Activated naive CD4-positive, alpha-beta T cell treated with anti-CD3 and anti-CD28 coated beads, Interleukin-2, amount 50 U/mL, for 24 hours (primary cell): ENCODE measurements around the gene DTNBP1.

ENCODE experiments used
- H3K27ac Mint-ChIP-seq: one replicate; pipeline ENCODE4 v1.8.0; 2021; ENCODE audit warnings: mild to moderate bottlenecking, mixed read lengths
- H3K27me3 Mint-ChIP-seq: one replicate; pipeline ENCODE4 v1.8.0; 2021; ENCODE audit warnings: mixed read lengths
- H3K36me3 Mint-ChIP-seq: one replicate; pipeline ENCODE4 v1.8.0; 2021; ENCODE audit warnings: mixed read lengths
- H3K4me1 Mint-ChIP-seq: one replicate; pipeline ENCODE4 v1.8.0; 2021; ENCODE audit warnings: mixed read lengths
- H3K4me3 Mint-ChIP-seq: one replicate; pipeline ENCODE4 v1.8.0; 2021; ENCODE audit warnings: mild to moderate bottlenecking, mixed read lengths
- H3K9me3 Mint-ChIP-seq: one replicate; pipeline ENCODE4 v1.8.0; 2021; ENCODE audit warnings: mixed read lengths

Gene DTNBP1

DNA sequence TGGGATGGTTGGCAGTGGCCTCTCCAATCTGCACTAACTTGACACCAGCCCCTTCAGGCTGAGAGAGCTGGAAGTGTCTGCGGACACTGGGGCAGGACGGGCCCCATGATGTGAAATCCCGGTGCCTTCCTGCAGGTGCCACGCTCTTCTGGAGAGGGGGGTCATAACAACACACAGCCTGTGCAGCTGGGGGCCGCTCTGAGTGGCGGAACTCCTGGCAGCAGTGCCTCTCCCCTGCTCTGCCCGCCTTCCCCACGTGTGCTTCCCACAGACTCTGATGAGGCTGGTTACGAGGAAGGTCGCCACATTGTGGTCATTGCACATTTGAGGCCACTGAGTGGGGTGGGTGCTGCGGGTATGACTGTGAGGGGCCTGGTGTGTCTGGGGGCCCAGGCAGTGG, 145.2 kb downstream of the DTNBP1 start:
- Mint-ChIP-seq H3K36me3 (peaks cover 17% of the 10 kb centered on the region), H3K4me1 (peaks cover 5% of the 10 kb centered on the region), H3K4me3 (no peak overlapping the region), H3K27me3 (no peaks in the 10 kb centered on the region), H3K27ac (no peak overlapping the region), H3K9me3 (no peaks in the 10 kb centered on the region)

DNA sequence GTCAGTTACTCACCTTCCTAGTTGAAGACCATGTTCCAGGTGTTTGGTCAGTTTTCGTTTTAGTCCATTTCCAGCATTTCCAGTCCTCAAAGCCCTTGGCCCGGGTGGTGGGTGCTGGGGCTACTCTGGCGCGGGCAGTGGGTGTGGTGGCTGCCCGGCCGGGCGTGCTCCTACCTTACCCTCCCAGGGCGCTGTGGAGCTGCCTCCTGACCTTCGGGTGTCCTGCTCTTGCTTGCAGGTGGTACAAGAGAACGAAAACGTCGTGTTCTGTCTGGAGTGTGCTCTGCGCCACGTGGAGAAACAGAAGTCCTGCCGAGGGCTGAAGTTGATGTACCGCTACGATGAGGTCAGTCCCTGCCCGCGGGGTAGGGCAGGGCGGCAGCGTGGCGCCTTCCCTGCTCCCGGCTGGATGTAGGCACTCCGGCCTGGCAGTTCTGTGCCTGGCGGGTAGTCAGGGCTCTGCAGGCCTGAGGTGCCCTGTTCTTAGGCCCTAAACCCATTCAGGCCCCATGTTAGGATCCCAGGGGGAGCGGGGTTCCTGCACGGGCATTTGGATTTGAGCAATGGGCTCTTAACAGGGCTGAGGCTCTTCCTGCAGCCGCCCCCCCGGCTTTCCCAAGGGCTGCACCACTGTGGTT, 145.8 kb downstream of the DTNBP1 start:
- no peaks in the 10 kb centered on the region for H3K27me3 Mint-ChIP-seq
- no peaks in the 10 kb centered on the region for H3K9me3 Mint-ChIP-seq
- H3K27ac Mint-ChIP-seq: no peak overlapping the region
- H3K4me3 Mint-ChIP-seq: no peak overlapping the region
- H3K4me1 Mint-ChIP-seq: peaks cover 5% of the 10 kb centered on the region
- H3K36me3 Mint-ChIP-seq: peaks cover 18% of the 10 kb centered on the region

DNA sequence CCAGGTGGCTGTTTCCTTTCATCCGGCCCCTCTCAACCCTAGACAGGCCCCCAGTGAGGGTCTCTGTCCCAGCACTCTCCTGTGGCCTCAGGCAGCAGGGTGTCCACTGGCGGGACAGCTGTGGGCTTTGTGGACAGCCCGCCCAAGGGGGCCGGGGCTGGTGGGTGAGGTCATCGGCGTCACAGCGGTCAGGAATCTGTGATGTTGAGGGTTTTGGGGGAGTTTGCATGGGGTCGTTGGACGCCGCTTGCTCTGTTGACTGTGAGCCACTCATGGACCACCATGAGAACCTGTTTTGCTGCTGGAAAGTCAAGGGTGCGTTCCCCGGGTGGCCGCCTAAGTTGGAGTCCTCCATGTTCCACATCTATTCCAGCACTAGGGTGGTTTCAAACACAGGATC, 146.4 kb downstream of the DTNBP1 start:
- Mint-ChIP-seq H3K27ac (no peak overlapping the region), H3K4me1 (peaks cover 5% of the 10 kb centered on the region), H3K36me3 (peaks cover 20% of the 10 kb centered on the region), H3K9me3 (no peaks in the 10 kb centered on the region), H3K4me3 (no peak overlapping the region), H3K27me3 (no peaks in the 10 kb centered on the region)

DNA sequence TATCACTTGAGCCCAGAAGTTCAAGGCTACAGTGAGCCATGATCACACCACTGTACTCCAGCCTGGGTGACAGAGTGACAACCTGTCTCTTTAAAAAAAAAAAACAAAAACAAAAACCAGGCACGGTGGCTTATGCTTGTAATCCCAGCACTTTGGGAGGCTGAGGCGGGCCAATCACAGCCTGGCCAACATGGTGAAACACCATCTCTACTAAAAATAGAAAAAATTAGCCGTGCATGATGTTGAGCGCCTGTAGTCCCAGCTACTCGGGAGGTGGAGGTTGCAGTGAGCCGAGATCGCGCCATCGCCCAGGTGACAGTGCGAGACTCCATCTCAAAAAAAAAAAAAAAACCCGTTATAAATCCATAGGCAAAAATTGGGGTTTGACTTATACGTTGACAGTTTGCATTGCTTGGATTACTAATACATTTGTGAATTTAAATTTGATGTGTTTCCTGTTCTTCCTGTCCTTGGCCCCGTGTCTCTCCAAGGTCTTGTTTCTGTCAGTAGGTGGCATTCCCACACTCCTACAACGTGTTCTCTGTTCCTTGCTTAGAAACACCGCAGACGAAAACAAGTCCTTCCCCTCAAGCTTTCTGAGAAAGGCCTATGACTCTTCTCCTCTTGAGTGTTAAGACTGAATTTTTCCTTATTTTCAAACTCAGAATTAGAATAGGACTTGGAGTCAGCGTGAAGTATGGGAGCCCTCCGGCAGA, 147.0 kb downstream of the DTNBP1 start:
- Mint-ChIP-seq H3K36me3 (peaks cover 18% of the 10 kb centered on the region), H3K9me3 (no peaks in the 10 kb centered on the region), H3K4me1 (peaks cover 5% of the 10 kb centered on the region), H3K27ac (no peak overlapping the region), H3K4me3 (no peak overlapping the region), H3K27me3 (no peaks in the 10 kb centered on the region)

DNA sequence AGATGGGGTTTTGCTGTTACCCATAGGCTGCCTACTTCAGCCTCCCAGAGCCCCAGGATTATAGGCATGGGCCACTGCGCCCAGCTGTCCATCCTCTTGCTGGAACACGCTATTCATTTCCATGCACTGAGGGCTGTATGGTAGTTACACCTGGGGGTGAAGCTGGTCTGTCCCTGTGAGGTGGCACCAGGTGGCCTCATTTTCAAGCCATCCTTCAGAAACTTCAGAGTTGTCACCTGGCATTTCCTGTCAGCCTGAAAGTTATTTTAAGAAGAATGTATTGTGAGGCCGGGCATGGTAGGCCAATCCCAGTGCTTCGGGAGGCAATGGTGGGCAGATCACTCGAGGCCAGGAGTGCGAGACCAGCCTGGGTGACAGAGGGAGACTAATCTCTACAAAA, 147.6 kb downstream of the DTNBP1 start:
- H3K27ac Mint-ChIP-seq: peak overlapping the region; percentile 46
- H3K4me3 Mint-ChIP-seq: no peak overlapping the region
- peaks cover 15% of the 10 kb centered on the region for H3K36me3 Mint-ChIP-seq
- H3K9me3 Mint-ChIP-seq: no peaks in the 10 kb centered on the region
- H3K27me3 Mint-ChIP-seq: no peaks in the 10 kb centered on the region
- H3K4me1 Mint-ChIP-seq: peaks cover 5% of the 10 kb centered on the region

DNA sequence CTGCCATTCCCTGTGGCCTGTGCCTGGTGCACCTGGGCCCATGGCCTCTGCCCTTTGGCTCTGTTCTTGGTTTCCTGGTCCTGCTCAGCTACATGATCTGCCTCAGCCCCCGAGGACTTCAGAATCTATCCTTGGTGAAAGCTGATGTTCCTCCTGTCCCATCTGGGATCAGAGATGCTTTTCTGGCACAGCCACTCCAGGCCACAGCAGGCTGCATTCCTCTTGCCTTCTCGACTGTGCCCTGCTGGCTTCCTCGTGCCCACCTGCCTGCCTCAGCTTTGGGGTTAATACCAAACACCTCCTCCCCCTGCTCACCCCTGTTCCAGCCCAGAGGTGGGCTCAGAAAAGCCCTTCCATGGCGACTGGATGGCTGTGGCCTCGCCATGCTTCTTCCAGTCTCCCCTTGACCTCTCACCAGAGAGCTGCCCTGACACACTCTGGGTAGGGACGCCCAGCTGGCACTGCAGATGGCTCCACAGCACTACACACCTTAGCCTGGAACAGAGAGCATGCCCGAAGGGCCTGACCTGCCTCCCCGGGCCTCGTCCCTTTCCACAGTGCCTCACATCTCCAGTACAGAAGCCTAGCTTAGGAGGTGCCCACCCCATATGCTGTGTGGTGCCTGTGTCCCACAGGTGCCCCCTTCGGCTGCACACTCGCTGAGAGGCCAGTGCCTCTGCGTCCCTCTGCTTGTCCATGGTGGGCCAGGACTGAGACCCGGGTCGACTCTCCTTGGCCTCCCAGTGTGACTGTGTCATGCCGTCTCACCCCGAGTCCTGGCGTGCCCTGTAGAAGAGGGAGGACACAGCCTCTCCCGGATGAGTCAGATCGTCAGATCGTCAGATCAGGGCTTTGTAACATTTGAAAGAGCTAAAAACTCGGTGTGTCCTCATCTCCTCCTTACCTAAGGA, 148.8 kb downstream of the DTNBP1 start:
- Mint-ChIP-seq H3K27me3 (no peaks in the 10 kb centered on the region), H3K9me3 (no peaks in the 10 kb centered on the region), H3K4me3 (no peak overlapping the region), H3K4me1 (peaks cover 5% of the 10 kb centered on the region), H3K36me3 (peaks cover 12% of the 10 kb centered on the region), H3K27ac (peak overlapping the region; percentile 77)

DNA sequence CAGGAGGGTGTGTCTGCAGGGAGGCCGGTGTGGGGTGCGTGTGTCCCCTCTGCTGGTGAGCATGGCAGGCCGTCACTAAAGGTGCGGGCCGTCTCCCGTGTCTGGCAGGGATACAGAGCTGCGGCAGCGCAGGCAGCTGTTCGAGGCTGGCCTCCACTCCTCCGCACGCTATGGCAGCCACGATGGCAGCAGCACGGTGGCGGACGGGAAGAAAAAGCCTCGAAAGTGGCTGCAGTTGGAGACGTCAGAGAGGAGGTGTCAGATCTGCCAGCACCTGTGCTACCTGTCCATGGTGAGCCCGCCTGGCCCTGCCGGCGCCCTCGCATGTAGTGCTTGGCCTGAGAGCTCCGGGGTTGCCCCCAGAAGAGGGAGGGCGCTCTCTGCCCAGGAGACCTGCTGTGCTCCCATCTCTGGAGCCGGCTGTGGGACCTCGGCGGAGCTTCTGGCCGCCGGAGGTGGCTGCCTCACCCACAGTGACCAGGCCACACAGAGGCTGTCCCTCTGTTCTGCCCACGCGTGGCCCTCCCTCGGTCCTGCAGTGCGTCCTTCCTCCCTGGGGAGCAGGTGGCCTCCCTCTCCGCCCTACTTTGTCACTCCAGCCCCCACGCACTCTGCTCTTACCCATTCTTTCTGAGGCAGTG, 149.6 kb downstream of the DTNBP1 start:
- no peaks in the 10 kb centered on the region for H3K9me3 Mint-ChIP-seq
- H3K4me3 Mint-ChIP-seq: no peak overlapping the region
- H3K4me1 Mint-ChIP-seq: peaks cover 5% of the 10 kb centered on the region
- no peaks in the 10 kb centered on the region for H3K27me3 Mint-ChIP-seq
- peaks cover 9% of the 10 kb centered on the region for H3K36me3 Mint-ChIP-seq
- H3K27ac Mint-ChIP-seq: no peak overlapping the region

DNA sequence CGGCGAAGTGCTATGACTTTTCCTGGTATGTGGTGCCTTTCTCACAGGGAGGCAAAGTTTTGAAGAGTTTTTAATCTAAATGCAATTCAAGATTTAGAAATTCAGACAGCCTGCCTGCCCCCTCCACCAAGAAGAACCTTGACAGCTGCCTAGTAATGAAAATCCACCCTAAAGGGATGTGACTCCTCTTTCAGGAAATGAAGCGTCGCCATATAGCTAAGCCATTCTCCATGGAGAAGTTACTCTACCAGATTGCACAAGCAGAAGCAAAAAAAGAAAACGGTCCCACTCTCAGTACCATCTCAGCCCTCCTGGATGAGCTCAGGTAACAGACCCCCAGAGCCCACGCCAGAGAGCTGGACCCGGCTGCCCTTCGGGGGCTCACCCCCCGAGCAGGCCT, 150.1 kb downstream of the DTNBP1 start:
- H3K36me3 Mint-ChIP-seq: peaks cover 9% of the 10 kb centered on the region

DNA sequence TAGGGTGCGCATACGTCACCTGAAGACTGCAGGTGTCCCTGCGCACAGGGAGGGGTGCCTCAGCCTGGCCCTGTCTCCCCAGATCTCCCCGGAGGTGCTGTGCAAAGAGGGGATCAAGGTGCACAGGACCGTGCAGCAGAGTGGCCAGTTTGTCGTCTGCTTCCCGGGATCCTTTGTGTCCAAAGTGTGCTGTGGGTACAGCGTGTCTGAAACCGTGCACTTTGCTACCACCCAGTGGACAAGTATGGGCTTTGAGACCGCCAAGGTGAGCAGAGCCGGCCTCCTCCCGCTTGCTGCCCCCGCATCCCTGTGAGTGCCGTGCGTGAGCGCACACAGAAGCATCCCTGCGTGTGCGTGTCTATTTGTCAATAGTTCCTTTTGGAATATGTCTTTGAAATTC, 150.7 kb downstream of the DTNBP1 start:
- H3K9me3 Mint-ChIP-seq: no peaks in the 10 kb centered on the region
- H3K27ac Mint-ChIP-seq: no peak overlapping the region
- H3K36me3 Mint-ChIP-seq: peaks cover 9% of the 10 kb centered on the region
- H3K27me3 Mint-ChIP-seq: no peaks in the 10 kb centered on the region
- H3K4me3 Mint-ChIP-seq: no peak overlapping the region
- H3K4me1 Mint-ChIP-seq: peaks cover 5% of the 10 kb centered on the region

More for the DNA sequence above, 150.1 kb downstream of the DTNBP1 start:
- Mint-ChIP-seq H3K27ac (no peak overlapping the region), H3K9me3 (no peaks in the 10 kb centered on the region), H3K4me3 (no peak overlapping the region), H3K27me3 (no peaks in the 10 kb centered on the region), H3K4me1 (peaks cover 5% of the 10 kb centered on the region)

DNA sequence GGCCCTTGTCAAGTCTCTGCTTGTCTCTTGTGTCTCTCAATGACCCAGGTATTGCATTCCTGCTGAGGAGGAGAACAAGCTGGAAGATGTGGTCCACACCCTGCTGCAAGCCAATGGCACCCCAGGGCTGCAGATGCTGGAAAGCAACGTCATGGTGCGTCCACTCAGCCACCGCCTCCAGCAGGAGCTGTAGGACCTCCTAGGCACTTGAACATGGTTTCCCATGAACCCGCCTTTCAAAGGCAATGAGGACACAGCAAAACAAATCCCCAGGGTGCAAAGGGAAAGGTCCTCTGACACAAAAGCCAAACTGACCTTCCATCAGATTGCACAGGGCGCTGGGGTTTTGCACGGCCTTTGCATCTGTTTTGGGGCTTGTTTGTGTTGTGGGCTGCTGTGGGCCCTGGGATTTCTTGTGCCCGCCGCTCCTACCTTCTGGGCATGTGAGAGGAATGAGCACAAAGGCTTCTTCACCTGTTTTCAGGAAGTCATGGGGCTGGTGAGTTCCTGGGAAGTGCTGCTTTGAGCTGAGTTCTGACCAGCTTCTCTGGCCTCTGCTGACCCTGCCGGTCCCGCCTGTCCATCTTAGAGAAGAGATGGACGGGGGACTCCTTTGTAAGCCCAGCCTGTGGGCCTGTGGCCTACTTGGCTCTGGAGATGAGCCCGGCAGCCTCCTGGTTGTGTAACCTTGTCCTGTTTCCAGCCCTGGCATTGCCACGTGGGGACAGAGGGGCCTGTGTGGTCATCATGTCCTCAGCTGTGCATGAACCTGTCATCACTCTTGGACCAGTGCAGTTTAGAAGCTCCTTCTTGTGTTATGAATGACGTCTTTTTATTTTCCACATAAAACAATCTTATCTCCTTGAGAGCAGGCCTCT, 151.3 kb downstream of the DTNBP1 start:
- Mint-ChIP-seq H3K9me3 (no peaks in the 10 kb centered on the region), H3K36me3 (peaks cover 9% of the 10 kb centered on the region), H3K27ac (no peak overlapping the region), H3K4me1 (peaks cover 5% of the 10 kb centered on the region), H3K27me3 (no peaks in the 10 kb centered on the region), H3K4me3 (no peak overlapping the region)

DNA sequence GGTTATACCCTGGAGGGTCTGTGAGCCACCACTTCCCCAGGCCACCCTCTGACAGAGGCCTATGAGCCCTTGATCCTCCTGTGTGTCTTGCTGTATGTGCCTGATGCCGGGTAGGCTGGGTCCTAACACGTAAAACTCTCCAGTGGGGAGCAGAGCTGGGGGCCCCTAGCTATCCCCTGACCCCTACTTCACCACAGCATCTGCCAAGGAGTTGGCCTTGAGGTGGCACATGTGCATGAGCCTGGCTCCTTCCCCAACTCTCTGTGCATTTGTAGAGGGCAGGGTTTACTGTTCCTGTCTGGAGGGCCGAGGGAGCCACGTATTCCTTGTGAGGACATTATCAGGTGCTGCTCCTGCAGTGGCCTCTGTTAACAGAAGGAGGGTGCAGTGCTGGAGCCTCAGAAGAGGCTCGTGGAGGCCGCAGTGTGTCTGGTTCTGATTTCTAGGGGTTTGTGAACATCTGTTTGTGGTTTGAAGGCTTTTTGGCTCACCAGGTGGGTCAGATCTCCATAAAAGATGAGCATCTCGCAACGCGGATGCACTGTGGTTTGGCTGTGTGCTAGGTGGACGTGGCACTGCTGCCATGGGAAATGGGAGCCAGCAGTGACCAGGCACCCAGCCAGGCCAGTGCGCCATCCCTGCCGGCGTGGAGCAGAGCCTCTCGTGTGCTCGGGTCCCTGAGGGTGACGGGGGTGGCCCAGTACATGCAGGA, 152.1 kb downstream of the DTNBP1 start:
- Mint-ChIP-seq H3K27ac (no peak overlapping the region), H3K9me3 (no peaks in the 10 kb centered on the region), H3K27me3 (no peaks in the 10 kb centered on the region), H3K36me3 (peaks cover 9% of the 10 kb centered on the region), H3K4me1 (peaks cover 5% of the 10 kb centered on the region), H3K4me3 (no peak overlapping the region)

DNA sequence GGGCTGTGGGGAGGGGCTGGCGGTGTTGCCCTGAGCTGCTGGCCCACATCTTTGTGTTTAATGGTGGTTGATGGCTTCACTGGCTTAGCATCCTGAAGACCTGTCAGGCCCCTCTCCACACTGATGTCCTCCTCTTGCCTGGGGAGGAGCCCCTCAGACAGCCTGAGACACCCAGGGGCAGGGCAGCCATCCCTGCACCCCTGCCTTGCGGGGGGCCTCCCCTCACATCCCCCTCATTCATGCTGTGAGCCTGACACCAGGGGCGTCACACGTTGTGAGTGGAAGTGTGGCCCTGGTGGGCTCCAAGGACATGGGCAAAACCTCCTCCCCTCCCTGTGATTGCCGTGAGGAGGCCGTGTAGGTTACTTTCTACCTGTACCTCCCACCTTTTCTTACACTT, 152.7 kb downstream of the DTNBP1 start:
- Mint-ChIP-seq H3K27ac (no peak overlapping the region), H3K4me1 (peaks cover 5% of the 10 kb centered on the region), H3K9me3 (no peaks in the 10 kb centered on the region), H3K4me3 (no peak overlapping the region), H3K36me3 (peaks cover 9% of the 10 kb centered on the region), H3K27me3 (no peaks in the 10 kb centered on the region)

DNA sequence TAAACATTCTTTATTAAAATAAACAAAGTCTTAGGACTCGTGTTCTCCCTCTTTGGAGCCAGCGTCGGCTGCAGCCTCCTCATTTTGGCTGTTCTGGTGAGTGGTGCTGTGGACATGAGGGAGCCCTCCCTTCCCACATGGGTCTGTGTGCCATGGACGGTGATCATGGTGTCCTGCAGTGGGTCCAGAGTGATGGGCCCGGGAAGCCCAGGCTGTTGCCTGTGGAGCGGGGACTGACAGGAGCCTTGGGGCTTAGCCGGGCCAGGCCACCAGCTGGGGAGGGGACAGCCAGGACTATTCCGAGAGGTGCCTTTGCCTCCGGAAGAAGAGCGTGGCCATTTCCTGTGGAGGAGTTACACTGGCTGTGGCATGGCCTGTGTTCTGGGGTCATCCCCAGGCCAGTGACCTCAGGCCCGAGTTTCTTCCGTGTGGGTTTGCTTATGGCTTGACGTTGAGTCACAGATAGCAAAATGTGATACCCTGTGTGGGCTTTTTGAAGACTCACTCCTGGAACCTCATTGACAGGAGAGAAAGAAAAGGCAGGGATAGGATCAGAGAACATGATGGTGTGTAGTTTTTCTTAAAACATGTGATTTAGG, 153.4 kb downstream of the DTNBP1 start:
- peaks cover 4% of the 10 kb centered on the region for H3K4me1 Mint-ChIP-seq
- H3K4me3 Mint-ChIP-seq: no peak overlapping the region
- H3K9me3 Mint-ChIP-seq: no peaks in the 10 kb centered on the region
- H3K36me3 Mint-ChIP-seq: peaks cover 9% of the 10 kb centered on the region
- peak overlapping the region; percentile 17 for H3K27ac Mint-ChIP-seq
- no peaks in the 10 kb centered on the region for H3K27me3 Mint-ChIP-seq

DNA sequence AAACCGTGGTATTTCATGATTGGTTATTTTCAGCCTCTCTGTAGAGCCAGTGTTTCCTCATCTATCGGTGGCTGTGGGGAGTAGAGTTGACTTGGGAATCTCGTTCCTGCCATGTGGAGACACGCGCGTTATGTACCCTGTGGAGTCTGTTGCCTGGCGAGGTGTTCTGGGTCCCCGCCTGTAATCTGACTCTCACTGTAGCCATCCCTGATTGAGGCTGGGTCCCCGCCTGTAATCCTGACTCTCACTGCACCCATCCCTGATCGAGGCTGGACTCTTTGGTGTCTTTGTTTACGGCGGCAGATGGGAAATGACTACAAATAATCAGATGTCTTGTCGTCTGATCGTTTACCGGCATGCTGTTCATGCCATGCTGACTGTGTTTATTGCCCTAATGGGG, 153.9 kb downstream of the DTNBP1 start:
- H3K27me3 Mint-ChIP-seq: no peaks in the 10 kb centered on the region
- H3K27ac Mint-ChIP-seq: peak overlapping the region; percentile 6
- H3K4me3 Mint-ChIP-seq: no peak overlapping the region
- H3K36me3 Mint-ChIP-seq: peaks cover 10% of the 10 kb centered on the region
- no peaks in the 10 kb centered on the region for H3K9me3 Mint-ChIP-seq
- peaks cover 4% of the 10 kb centered on the region for H3K4me1 Mint-ChIP-seq
